H9 (cell line): ENCODE measurements around the gene BMP5. TPM values are rescaled to one million over a fixed set of nuclear protein-coding genes. Genes with fewer than 3 reads are reported as not detected.
A peak's percentile ranks its signal among the peaks of the same experiment; 100 is the strongest.

Experiments
- DNase-seq: peaks from one replicate; pipeline ENCODE4 v3.0.0-alpha.2; 2017
- H2AFZ ChIP-seq: one replicate; pipeline ENCODE4 v1.6.1; 2013; ENCODE audit warnings: mild to moderate bottlenecking, low read length, control low read depth, moderate library complexity
- H2AK5ac ChIP-seq: 2 replicates; pipeline ENCODE4 v1.6.1; 2013; ENCODE audit warnings: low read length, control low read depth, mixed read lengths; ENCODE audit not compliant: insufficient read length
- H2BK120ac ChIP-seq: one replicate; pipeline ENCODE4 v1.6.1; 2013; ENCODE audit warnings: low read depth, mild to moderate bottlenecking, low read length, control low read depth, inconsistent platforms; ENCODE audit not compliant: poor library complexity, severe bottlenecking
- H2BK12ac ChIP-seq: 2 replicates; pipeline ENCODE4 v1.6.1; 2013; ENCODE audit warnings: low read length, control low read depth, mixed read lengths, low read depth; ENCODE audit not compliant: insufficient read length
- H2BK15ac ChIP-seq: 2 replicates; pipeline ENCODE4 v1.6.1; 2013; ENCODE audit warnings: low read depth, low read length, control low read depth
- H2BK20ac ChIP-seq: one replicate; pipeline ENCODE4 v1.6.1; 2013; ENCODE audit warnings: low read depth, mild to moderate bottlenecking, low read length, control low read depth, inconsistent platforms; ENCODE audit not compliant: poor library complexity, severe bottlenecking
- H2BK5ac ChIP-seq: 2 replicates; pipeline ENCODE4 v1.6.1; 2013; ENCODE audit warnings: low read length, control low read depth, mixed read lengths; ENCODE audit not compliant: insufficient read length
- H3K14ac ChIP-seq: 2 replicates; pipeline ENCODE4 v1.6.1; 2013; ENCODE audit warnings: low read length, control low read depth; ENCODE audit not compliant: insufficient read depth
- H3K18ac ChIP-seq: 2 replicates; pipeline ENCODE4 v1.6.1; 2013; ENCODE audit warnings: low read depth, mild to moderate bottlenecking, mixed read lengths, low read length, control low read depth; ENCODE audit not compliant: insufficient read length
- H3K23ac ChIP-seq: 2 replicates; pipeline ENCODE4 v1.6.1; 2013; ENCODE audit warnings: low read length, control low read depth, mixed read lengths, low read depth; ENCODE audit not compliant: insufficient read length
- H3K23me2 ChIP-seq: 2 replicates; pipeline ENCODE4 v1.6.1; 2013; ENCODE audit warnings: low read depth, mild to moderate bottlenecking, mixed read lengths, low read length, control low read depth; ENCODE audit not compliant: insufficient read length, poor library complexity, severe bottlenecking
- H3K27ac ChIP-seq: 2 replicates; pipeline ENCODE4 v1.5.1; 2013; ENCODE audit warnings: low read length, control low read depth, mixed read lengths, low read depth; ENCODE audit not compliant: insufficient read length
- H3K27me3 ChIP-seq: 2 replicates; pipeline ENCODE4 v1.6.1; 2013; ENCODE audit warnings: low read length, control low read depth, inconsistent platforms; ENCODE audit not compliant: insufficient read depth
- H3K4ac ChIP-seq: 2 replicates; pipeline ENCODE4 v1.6.1; 2013; ENCODE audit warnings: low read depth, mild to moderate bottlenecking, control low read depth, inconsistent platforms, low read length, moderate library complexity
- H3K4me1 ChIP-seq: 2 replicates; pipeline ENCODE4 v1.6.1; 2013; ENCODE audit warnings: low read length, control low read depth, inconsistent platforms; ENCODE audit not compliant: insufficient read depth
- H3K4me2 ChIP-seq: 2 replicates; pipeline ENCODE4 v1.6.1; 2013; ENCODE audit warnings: low read length, control low read depth, mixed read lengths; ENCODE audit not compliant: insufficient read length, insufficient read depth
- H3K56ac ChIP-seq: 2 replicates; pipeline ENCODE4 v1.6.1; 2013; ENCODE audit warnings: low read depth, mild to moderate bottlenecking, mixed read lengths, low read length, control low read depth; ENCODE audit not compliant: insufficient read length
- H3K79me1 ChIP-seq: 2 replicates; pipeline ENCODE4 v1.6.1; 2013; ENCODE audit warnings: low read depth, mild to moderate bottlenecking, moderate library complexity, low read length, control low read depth, inconsistent platforms; ENCODE audit not compliant: insufficient read depth, poor library complexity, severe bottlenecking
- H3K79me2 ChIP-seq: 2 replicates; pipeline ENCODE4 v1.6.1; 2013; ENCODE audit warnings: low read length, control low read depth, inconsistent platforms; ENCODE audit not compliant: insufficient read depth
- H3K9ac ChIP-seq: 2 replicates; pipeline ENCODE4 v1.6.1; 2013; ENCODE audit warnings: low read length, control low read depth, mixed read lengths; ENCODE audit not compliant: insufficient read length; ENCODE audit errors: extremely low read depth
- H3K9me3 ChIP-seq: one replicate; pipeline ENCODE4 v1.6.1; 2013; ENCODE audit warnings: low read depth, low read length, inconsistent platforms; ENCODE audit not compliant: control insufficient read depth
- H3T11ph ChIP-seq: one replicate; pipeline ENCODE4 v1.6.1; 2013; ENCODE audit warnings: mild to moderate bottlenecking, low read length, control low read depth, inconsistent platforms
- H4K20me1 ChIP-seq: one replicate; pipeline ENCODE4 v1.6.1; 2013; ENCODE audit not compliant: control insufficient read depth, insufficient read length, insufficient read depth
- H4K5ac ChIP-seq: 2 replicates; pipeline ENCODE4 v1.6.1; 2013; ENCODE audit warnings: low read depth, mild to moderate bottlenecking, mixed read lengths, low read length, control low read depth; ENCODE audit not compliant: insufficient read length
- H4K8ac ChIP-seq: replicated peaks from 2 replicates; pipeline ENCODE4 v1.6.1; 2013; ENCODE audit warnings: low read length, control low read depth, mixed read lengths, low read depth; ENCODE audit not compliant: insufficient read length
- H4K91ac ChIP-seq: 2 replicates; pipeline ENCODE4 v1.6.1; 2013; ENCODE audit warnings: low read depth, mild to moderate bottlenecking, moderate library complexity, mixed read lengths, low read length, control low read depth; ENCODE audit not compliant: insufficient read length
- H3K27ac Mint-ChIP-seq, 3 experiments: 2 replicates in 2 of 3; 3 replicates in 1 of 3; pipeline ENCODE4 v1.8.0; 2020 to 2021; ENCODE audit warnings: mixed read lengths in 3 of 3, mild to moderate bottlenecking in 1 of 3, moderate library complexity in 1 of 3
- H3K27me3 Mint-ChIP-seq: 2 replicates; pipeline ENCODE4 v1.8.0; 2021; ENCODE audit warnings: low read depth, mild to moderate bottlenecking, moderate library complexity, mixed read lengths
- H3K36me3 Mint-ChIP-seq, 3 experiments: 2 replicates in 2 of 3; 3 replicates in 1 of 3; pipeline ENCODE4 v1.8.0; 2020 to 2021; ENCODE audit warnings: low read depth in 3 of 3, mixed read lengths in 3 of 3; ENCODE audit not compliant: insufficient read depth in 1 of 3
- H3K4me1 Mint-ChIP-seq, 2 experiments: 2 replicates each; pipeline ENCODE4 v1.8.0; 2020; ENCODE audit warnings: mixed read lengths in 2 of 2
- H3K4me3 Mint-ChIP-seq, 2 experiments: 2 replicates in 1 of 2; 3 replicates in 1 of 2; pipeline ENCODE4 v1.8.0; 2020 to 2021; ENCODE audit warnings: mild to moderate bottlenecking in 2 of 2, mixed read lengths in 2 of 2, moderate library complexity in 1 of 2
- H3K9me3 Mint-ChIP-seq, 2 experiments: 2 replicates in 1 of 2; 3 replicates in 1 of 2; pipeline ENCODE4 v1.8.0; 2020; ENCODE audit warnings: mild to moderate bottlenecking in 2 of 2, mixed read lengths in 2 of 2, moderate library complexity in 1 of 2
- CTCF ChIP-seq: fragments of 200-600 bp; sonication (generic); conservative IDR thresholded peaks from 3 replicates; pipeline ENCODE4 v1.8.0; 2021; ENCODE audit warnings: antibody characterized with exemption, mild to moderate bottlenecking
- WGBS: extraction: QIAGEN DNeasy Blood & Tissue Kit; methylation state at CpG from one replicate; pipeline ENCODE4 v1.1.7; 2013; ENCODE audit warnings: missing lambda C conversion rate, low lambda C conversion rate, mixed read lengths; ENCODE audit not compliant: insufficient read length; ENCODE audit errors: extremely low coverage; 5-methylcytosine and 5-hydroxymethylcytosine counted together
- total RNA-seq: library from RNA; stranded (reverse); gene quantifications from 2 replicates; pipeline ENCODE4 v1.2.1, GENCODE V29; 2021

Gene BMP5
- total RNA-seq, 1 experiment from 2014 or later: not detected

- H3K56ac ChIP-seq: no peak overlapping the region
- no peak overlapping the region for H2BK20ac ChIP-seq
- peaks cover 8% of the 10 kb centered on the region for H3K9me3 ChIP-seq
- no peak overlapping the region for H2AK5ac ChIP-seq
- no peak overlapping the region for H3K4me3 Mint-ChIP-seq
- H3K4me1 ChIP-seq: no peaks in the 10 kb centered on the region
- no peak overlapping the region for H4K8ac ChIP-seq
- H3K23ac ChIP-seq: no peak overlapping the region
- H3K27ac ChIP-seq: no peak overlapping the region
- H3K79me1 ChIP-seq: no peaks in the 10 kb centered on the region
- no peak overlapping the region for H2BK12ac ChIP-seq
- no peaks in the 10 kb centered on the region for H3K27me3 Mint-ChIP-seq
- H3K9me3 Mint-ChIP-seq: peaks cover 16% of the 10 kb centered on the region in 2 experiments
- H3K27ac Mint-ChIP-seq: 0 out of 7 replicates have a peak overlapping the region, but pooled peaks of 1 of the 3 experiments have one; percentile 19
- H3K4ac ChIP-seq: no peak overlapping the region
- no peak overlapping the region for H2BK120ac ChIP-seq
- H3K27me3 ChIP-seq: no peaks in the 10 kb centered on the region
- peaks cover 8 to 18% (median 11%) of the 10 kb centered on the region in 3 experiments; a peak in 6 of 7 replicates for H3K36me3 Mint-ChIP-seq
- H3K18ac ChIP-seq: no peak overlapping the region
- no peak overlapping the region for H4K5ac ChIP-seq
- no peak overlapping the region for H4K91ac ChIP-seq
- H4K20me1 ChIP-seq: no peaks in the 10 kb centered on the region
- no peak overlapping the region for H3K9ac ChIP-seq
- no peak overlapping the region for H3T11ph ChIP-seq
- DNase-seq: no peak
- no peak overlapping the region for H3K4me2 ChIP-seq
- H2BK15ac ChIP-seq: no peak overlapping the region
- no peak overlapping the region for H2AFZ ChIP-seq
- H2BK5ac ChIP-seq: no peak overlapping the region
- H3K4me1 Mint-ChIP-seq: peaks cover 4 to 8% of the 10 kb centered on the region in 2 experiments; a peak in 3 of 4 replicates
- TF ChIP-seq CTCF: no peak
- no peak overlapping the region for H3K14ac ChIP-seq
- H3K23me2 ChIP-seq: no peaks in the 10 kb centered on the region
- H3K79me2 ChIP-seq: no peaks in the 10 kb centered on the region
- WGBS: no CpG with 5 or more reads among the region's 2 CpGs
Measured at GRCh38 chr6:55705451-55706440, 169.6 kb downstream of the BMP5 start.
